Measurements from ENCODE around the gene ZBTB39.

DNA sequence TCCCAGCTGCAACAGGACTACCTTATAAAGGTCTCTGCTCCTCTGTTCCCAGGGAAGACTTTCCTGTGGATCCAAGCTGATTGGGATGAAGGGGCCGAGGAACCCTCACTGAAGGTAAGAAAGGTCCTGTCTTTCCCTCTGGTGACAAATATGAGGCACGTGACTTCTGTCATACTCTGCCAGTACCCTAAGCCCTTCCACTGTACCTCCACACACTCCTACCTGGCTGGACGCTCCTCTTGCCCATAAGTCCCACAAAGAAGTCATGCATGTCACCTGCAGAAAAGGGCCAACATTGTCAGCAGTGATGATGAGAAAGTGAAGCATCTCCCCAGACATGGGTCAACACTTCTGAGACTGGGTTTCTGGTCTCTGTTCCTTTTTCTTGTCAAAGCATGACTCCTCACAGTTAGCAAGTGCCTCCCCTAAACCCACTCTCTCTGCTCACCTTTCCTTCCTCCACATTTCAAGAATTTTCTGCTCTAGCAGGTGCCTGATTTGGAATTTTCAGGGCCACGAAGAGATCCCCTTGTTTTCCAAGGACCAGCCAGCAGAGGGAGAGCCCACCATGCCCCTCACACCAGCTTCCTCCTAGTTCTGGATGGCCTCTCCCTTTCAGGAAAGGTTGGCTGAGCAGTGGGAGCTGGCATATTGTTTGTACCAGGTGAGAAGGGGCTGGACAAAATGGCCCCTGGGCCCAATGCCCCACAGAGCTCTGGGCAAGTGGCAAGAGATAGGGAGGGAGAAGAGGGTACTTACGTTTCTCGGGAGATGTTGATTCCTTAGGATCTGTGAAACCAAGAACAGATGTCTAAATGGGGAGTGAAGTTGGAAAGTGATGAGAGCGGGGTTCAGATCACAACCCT is 6.5 kb upstream of the ZBTB39 start:
- TF ChIP-seq PHF8 (conservative IDR thresholded peaks at IDR 0.05; ENCODE audit: low read depth, low read length) (no peak), SRF (IDR thresholded peaks at IDR 0.05; ENCODE audit: low read depth, low read length) (no peak), RXRA (IDR thresholded peaks at IDR 0.05; ENCODE audit: insufficient read depth, low read depth, low read length) (no peak), NRF1 (IDR thresholded peaks at IDR 0.05; ENCODE audit: low read depth, low read length) (no peak), TBP (IDR thresholded peaks at IDR 0.05; ENCODE audit: low read depth, low read length) (no peak), FOSL1 (IDR thresholded peaks at IDR 0.05; ENCODE audit: insufficient read depth, low read depth, low read length) (no peak), CREB1 (IDR thresholded peaks at IDR 0.05) (no peak), POLR2A (IDR thresholded peaks at IDR 0.05; ENCODE audit: control extremely low read depth in 1 of 2, low read depth in 2 of 2, low read length in 2 of 2) (no peak)
- TF ChIP-seq, protein P1, sequence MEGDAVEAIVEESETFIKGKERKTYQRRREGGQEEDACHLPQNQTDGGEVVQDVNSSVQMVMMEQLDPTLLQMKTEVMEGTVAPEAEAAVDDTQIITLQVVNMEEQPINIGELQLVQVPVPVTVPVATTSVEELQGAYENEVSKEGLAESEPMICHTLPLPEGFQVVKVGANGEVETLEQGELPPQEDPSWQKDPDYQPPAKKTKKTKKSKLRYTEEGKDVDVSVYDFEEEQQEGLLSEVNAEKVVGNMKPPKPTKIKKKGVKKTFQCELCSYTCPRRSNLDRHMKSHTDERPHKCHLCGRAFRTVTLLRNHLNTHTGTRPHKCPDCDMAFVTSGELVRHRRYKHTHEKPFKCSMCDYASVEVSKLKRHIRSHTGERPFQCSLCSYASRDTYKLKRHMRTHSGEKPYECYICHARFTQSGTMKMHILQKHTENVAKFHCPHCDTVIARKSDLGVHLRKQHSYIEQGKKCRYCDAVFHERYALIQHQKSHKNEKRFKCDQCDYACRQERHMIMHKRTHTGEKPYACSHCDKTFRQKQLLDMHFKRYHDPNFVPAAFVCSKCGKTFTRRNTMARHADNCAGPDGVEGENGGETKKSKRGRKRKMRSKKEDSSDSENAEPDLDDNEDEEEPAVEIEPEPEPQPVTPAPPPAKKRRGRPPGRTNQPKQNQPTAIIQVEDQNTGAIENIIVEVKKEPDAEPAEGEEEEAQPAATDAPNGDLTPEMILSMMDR (IDR thresholded peaks at IDR 0.05; ENCODE audit: control extremely low read depth in 1 of 3, insufficient read depth in 1 of 3, low read depth in 1 of 3, low read length in 3 of 3), result peak; percentile 41 to 59 (median 46)
- TF ChIP-seq, protein P2, sequence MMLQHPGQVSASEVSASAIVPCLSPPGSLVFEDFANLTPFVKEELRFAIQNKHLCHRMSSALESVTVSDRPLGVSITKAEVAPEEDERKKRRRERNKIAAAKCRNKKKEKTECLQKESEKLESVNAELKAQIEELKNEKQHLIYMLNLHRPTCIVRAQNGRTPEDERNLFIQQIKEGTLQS (IDR thresholded peaks at IDR 0.05; ENCODE audit: insufficient read depth, low read depth, low read length), result no peak

Data from H1 (cell line).